Fibroblast of lung (primary cell): ENCODE results near the gene COL1A1.

Experiments
- EZH2 ChIP-seq: IDR thresholded peaks from 2 replicates; pipeline ENCODE4 v1.5.1; 2012; ENCODE audit warnings: low read length, control low read depth, mild to moderate bottlenecking; ENCODE audit errors: missing control alignments
- TF ChIP-seq, protein P1 (sequence below), 2 donors: IDR thresholded peaks in 1 of 2; conservative IDR thresholded peaks in 1 of 2; 1 replicate in 1 of 2; 2 replicates in 1 of 2; pipeline ENCODE4 v1.5.1; 2011 to 2012; ENCODE audit warnings: low read length in 2 of 2, control low read depth in 1 of 2, inconsistent platforms in 1 of 2, low read depth in 1 of 2, mild to moderate bottlenecking in 1 of 2

- TF ChIP-seq, protein P1, sequence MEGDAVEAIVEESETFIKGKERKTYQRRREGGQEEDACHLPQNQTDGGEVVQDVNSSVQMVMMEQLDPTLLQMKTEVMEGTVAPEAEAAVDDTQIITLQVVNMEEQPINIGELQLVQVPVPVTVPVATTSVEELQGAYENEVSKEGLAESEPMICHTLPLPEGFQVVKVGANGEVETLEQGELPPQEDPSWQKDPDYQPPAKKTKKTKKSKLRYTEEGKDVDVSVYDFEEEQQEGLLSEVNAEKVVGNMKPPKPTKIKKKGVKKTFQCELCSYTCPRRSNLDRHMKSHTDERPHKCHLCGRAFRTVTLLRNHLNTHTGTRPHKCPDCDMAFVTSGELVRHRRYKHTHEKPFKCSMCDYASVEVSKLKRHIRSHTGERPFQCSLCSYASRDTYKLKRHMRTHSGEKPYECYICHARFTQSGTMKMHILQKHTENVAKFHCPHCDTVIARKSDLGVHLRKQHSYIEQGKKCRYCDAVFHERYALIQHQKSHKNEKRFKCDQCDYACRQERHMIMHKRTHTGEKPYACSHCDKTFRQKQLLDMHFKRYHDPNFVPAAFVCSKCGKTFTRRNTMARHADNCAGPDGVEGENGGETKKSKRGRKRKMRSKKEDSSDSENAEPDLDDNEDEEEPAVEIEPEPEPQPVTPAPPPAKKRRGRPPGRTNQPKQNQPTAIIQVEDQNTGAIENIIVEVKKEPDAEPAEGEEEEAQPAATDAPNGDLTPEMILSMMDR (conservative IDR thresholded peaks at IDR 0.05 in 1 of 2, IDR thresholded peaks at IDR 0.05 in 1 of 2; ENCODE audit: low read depth in 1 of 2, low read length in 2 of 2): no peak
- TF ChIP-seq EZH2: no peak
These were observed 26.2 kb downstream of the COL1A1 start for GRCh38 chr17:50175035-50175807.
